GM18870 (cell line): ENCODE data around the gene ATF3.

Experiments used
- ATAC-seq: cut with Tn5 transposase; IDR thresholded peaks from one replicate; pipeline ENCODE4 v1.9.1; 2021; ENCODE audit warnings: moderate library complexity; ENCODE audit not compliant: unreplicated experiment

Gene ATF3, protein sequence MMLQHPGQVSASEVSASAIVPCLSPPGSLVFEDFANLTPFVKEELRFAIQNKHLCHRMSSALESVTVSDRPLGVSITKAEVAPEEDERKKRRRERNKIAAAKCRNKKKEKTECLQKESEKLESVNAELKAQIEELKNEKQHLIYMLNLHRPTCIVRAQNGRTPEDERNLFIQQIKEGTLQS

DNA sequence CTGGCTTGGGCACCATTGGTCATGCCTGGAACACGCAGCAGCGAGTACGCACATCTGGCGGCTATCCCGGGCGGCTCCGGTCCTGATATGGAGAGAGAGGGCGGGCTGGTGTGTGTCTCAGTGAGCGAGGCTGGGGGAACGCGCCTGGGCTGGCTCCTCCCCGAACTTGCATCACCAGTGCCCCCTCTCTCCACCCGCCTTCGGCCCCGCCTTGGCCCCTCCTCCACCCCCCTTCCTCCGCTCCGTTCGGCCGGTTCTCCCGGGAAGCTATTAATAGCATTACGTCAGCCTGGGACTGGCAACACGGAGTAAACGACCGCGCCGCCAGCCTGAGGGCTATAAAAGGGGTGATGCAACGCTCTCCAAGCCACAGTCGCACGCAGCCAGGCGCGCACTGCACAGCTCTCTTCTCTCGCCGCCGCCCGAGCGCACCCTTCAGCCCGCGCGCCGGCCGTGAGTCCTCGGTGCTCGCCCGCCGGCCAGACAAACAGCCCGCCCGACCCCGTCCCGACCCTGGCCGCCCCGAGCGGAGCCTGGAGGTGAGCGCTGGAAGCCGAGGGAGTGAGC lies at the start of gene ATF3:
Gene ATF3, plus strand, starts transcription at position 370 of the 567 bp plus-strand sequence. CDS start 6,261 bp downstream, outside the sequence.
- peak; percentile 67 for ATAC-seq

DNA sequence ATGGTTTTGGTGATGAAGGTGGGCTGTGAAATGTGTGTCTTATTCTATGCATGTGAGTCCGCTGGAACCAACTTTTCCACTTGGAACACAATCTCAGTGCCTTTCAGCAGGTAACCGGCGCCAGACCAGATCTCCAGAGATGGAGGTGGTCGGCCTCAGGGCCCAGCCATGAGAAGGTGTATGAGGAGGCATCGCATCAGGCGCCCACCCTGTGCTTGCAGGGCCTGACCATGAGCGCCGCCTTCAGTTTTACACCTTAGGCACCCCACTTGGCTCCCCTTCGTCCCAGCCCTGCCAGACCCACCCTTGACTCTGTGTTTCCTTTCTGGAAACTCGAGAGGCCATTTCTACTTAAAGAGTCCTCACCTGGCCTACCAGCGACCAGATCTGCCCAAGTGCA lies 48.6 kb upstream of the ATF3 start:
- no peak for ATAC-seq

DNA sequence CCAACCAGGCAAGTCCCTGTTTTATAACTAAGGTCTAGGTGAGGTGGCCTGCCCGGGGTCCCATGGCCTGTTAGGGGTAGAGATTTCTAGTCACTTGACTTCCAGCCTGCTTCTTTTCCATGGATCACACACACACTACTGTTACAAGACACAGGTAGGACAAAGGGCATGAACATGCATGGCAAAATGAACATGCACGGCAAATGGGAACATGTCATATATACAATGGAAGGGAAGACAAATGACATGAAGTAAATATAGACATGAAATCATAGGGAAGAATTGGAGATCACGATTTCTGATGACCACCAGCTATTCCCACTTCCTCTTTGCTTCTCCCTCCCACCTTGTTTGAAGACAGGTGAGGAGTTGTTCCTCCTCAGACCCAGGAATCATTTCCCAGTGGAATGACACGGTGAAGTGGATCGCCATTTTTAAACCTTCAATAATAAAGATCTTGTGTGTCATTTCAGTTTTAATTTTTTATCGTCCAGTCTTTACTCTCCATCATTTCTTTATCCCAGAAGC lies 47.6 kb upstream of the ATF3 start:
- ATAC-seq, result no peak

DNA sequence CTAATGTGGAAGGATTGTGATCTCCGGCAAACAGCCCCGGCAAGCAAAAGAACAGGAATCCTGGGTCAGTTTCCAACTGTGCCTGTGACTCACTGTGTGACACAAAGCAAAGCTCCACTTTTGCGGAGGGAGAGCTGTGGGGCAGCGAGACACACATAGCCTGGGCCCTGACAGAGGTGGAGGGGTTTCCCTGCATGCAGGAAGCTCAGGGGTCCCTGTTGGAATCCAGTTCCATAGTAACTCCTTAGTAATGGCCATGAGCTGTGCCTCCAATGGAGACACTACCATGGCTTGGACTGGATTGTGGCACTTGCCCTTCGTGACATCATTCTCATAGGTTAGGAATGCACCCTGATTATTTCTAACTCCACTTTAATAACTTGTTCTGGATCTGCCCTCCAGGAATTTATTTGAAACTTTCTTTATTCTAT lies 47.0 kb upstream of the ATF3 start:
- no peak for ATAC-seq

DNA sequence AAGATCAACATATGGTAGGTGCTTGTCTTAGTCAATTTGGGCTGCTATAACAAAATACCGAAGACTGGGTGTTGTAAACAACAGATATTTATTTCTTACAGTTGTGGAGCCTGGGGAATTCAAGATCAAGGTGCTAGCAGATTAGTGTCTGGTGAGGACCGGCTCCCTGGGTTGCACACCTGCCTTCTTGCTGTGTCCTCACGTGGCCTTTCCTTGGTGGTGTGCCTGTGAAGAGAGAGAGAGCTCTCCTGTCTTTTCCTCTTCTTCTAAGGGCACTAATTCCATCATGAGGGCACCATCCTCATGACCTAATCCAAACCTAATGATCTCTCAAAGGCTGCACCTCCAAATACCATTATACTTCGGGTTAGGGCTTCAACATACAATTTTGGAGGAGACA lies 45.8 kb upstream of the ATF3 start:
- no peak for ATAC-seq

DNA sequence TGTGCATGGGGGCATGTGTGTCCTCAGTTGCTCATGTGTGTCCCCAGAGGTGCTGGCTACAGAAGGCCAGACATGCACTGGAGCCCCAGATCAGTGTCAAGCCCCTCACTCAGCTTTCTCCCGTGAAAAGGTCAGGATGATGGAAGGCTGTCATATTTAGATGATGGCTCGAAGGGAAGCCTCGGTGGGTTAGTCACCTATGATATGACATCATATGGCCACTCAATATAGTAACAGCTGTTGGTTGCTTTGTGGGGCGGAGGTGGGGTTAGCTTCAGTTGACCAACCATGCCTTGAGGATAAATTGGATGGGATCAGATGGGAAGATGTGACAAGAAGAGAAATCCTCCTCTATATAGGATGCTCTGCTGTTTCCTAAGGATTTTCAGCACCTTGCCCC lies 43.5 kb upstream of the ATF3 start:
- no peak for ATAC-seq

DNA sequence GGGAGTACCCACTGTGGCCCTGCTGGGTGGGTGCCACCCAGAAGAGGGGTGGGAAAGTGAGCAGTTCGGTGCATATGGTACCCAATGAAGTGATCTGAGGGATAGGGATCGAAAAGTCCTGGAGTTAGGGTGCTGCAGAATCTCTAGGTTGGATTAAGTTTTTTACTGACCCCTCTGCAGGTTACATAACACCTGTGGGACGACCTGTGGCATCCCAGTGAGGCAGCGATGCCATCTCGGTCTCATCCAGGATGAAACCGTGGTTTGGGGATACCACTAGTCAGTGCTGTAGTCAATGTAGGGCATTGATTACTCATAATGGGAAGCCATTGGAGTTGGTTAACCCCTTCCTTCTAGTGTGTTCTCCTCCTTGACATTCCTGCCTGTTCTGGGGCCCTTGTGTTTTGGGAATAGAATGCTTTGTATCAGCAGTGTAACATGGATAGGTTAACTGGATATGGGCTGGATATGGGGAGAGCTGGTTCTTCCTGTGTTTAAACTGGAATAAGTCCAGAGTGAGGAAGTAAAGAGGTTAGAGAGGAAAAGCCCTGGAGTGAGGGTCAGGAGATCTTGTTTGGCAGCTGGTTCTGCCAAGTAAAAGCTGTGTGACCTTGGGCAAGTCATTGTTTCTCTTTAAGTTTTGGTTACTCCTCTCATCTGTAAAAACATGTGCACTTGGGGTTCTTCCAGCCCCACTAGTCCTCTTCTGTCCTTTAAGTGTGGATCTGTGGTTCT lies 42.8 kb upstream of the ATF3 start:
- ATAC-seq, result no peak

DNA sequence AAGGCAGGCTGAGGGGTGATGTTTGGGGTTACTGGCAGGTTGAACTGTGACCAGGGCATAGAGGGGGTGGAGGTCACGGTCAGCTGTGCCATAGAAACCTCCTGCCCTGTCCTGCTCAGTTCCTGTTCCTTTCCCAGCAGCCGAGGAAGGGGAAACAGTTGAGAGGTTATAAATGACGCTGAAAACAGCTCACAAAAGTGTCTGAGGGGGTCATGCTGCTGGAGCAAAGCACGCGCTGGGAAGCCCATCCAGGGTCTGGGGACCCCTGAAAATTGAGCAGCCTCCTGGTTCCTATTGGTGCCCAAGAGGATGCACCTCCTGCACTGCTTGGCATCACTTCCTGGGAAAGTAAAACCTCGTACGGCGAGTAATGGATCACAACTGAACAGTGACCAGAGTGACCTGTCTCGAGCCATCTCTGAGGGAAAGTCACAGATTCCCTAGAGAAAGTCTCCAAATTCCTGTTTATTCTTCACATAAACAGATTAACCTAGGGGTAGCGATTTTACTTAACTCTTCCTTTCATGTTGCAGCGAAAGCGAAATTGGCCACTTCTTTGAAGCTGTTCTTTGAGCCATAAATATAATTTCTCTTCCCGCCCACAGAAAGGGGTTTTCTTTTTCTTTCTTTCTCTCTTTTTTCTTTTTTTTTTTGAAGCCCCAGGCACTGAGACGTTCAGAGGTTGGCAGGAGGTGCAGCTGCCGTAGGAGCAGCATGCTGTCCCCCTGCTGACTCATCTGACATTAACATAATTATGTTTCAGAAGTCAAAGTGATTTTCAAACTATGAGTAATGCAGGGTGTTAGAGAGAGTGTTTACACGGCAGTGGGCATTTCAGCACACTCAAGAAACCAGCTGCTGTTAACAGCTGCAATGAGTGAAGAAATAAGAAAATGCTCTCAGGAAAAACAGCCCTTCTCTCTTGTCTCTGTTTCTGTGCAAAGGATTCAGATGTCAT lies 41.8 kb upstream of the ATF3 start:
- ATAC-seq, result peak; percentile 98

DNA sequence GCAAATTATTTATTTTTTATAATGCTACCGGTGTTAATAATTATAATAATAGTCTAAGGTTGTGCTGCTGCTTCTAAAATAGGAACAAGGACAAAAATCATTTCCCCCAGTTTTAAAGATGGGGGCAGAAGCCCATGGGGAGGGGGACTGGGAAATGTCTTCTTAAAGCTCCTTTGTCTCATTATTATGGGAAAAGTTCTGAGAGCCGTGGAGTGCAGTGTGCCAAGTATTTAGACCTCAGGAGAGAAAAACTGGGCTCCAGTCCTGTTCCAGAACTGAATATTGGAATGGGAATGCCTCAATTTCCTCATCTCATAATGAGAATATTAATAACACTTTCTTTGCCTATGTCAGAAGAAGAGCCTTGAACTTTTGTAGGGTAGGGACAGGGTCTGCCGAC lies 40.9 kb upstream of the ATF3 start:
- no peak for ATAC-seq

DNA sequence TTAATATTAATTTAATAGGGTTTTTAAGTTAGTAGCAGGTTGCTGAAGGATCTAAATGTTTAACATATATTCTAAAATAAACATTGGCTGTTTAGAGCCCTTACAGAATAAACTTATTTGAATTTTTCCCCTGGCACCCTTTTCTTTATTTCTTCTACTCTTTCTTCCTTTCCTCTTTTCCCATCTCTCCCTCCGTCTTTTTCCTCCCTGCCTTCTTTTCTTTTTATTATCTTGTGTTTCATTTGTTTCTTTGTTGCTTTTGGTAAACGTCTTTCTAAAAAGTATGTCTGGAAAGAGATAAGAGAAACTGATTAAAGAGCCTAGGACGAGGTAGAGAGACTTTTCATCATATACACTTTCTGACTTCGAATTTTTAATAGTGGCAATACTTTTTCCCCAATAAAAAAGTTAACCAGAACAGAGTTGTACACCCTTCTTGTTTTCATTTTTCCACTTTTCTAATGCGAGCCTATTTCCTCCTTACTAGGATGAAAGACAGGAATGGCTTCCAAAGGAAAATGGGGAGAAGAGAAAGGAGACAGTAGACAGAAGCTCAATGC lies 39.5 kb upstream of the ATF3 start:
- no peak for ATAC-seq

DNA sequence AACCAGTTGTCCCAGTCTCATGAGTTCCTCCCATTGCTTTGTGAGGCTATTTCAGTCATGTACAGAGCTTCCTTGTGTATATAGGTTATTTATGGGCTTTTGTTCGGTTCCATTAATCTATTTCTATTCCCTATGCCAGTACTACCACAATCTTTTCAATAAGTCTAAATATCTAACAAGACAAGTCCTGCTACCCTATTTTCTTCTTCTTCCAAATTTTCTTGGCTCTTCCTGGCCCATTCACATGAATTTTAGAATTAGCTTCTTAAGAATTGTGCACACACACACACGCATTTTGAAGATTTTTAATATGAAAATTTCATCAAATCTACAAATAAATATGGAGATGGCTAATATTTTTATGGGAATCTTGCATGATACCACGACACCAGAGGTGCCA lies 33.8 kb upstream of the ATF3 start:
- ATAC-seq, result no peak

DNA sequence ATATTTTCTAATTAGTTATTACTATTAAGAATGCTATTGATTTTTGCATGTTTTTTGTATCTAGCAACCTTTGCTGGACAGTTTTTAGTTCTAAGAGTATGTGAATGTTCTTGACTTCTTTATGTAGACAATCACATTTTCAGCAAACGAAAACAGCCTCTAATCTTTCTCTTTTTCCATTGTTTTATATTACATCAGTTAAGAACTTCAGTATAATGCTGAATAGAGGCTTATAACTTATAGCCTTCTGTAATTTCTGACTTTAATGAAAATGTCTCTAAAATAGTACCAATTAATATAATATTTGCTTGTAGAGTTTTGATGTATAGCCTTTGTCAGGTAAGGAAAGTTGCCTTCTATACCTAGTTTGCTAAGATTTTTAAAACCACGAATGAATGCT lies 33.2 kb upstream of the ATF3 start:
- no peak for ATAC-seq

DNA sequence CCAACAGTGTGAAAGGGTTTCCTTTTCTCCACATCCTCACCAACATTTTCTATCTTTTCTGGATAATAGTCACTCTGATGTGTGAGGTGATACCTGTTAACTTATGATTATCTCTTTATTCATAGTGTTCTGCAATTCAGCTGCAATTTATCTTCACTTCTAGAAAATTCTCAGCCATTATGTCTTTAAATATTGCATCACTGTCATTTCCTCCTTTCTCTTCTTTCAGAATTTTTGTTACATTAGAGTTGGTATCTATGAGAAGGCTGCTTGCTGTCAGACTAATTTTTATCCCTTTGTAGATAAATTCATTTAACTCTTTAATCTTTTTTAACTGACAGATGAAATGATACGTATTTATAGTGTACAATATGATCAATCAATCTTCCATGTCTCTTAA lies 30.5 kb upstream of the ATF3 start:
- no peak for ATAC-seq

DNA sequence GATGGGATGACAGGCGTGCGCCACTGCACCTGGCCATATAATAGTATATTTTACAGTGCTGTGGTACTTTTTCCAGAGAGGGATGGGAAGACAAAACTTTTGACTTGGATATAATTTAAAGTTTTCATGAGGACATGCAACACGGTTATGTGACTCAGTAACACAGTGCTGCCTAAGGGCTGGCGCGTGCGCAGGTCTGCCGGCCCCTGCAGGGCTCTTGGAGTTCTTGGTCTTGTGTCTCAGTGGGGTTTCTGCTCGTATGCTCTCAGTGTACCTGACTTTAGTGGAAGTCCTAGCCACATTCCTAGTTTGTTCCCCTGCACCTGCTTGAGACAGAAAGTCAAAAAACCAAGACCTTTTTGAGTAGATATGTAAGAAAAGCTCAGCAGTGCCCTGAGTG lies 27.5 kb upstream of the ATF3 start:
- no peak for ATAC-seq

DNA sequence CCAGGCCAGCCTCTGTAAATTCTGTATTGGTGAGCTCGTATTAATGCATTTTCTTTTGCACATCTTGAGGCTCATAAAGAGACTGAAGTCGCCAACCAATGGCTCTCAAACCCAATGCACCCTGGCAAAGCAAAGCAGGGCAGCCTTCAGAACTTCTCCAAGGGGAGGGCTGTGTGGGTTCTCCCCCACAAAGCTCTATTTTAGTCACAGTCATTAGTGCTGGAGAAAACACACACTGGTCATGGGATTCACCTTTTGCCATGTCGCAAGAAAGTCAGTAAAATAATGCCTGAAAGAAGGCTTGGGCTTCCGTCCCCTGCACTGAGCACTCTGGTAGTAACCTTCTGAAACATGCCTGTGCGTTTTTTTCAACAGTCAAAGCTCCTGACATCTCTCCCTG lies 26.3 kb upstream of the ATF3 start:
- ATAC-seq, result no peak

DNA sequence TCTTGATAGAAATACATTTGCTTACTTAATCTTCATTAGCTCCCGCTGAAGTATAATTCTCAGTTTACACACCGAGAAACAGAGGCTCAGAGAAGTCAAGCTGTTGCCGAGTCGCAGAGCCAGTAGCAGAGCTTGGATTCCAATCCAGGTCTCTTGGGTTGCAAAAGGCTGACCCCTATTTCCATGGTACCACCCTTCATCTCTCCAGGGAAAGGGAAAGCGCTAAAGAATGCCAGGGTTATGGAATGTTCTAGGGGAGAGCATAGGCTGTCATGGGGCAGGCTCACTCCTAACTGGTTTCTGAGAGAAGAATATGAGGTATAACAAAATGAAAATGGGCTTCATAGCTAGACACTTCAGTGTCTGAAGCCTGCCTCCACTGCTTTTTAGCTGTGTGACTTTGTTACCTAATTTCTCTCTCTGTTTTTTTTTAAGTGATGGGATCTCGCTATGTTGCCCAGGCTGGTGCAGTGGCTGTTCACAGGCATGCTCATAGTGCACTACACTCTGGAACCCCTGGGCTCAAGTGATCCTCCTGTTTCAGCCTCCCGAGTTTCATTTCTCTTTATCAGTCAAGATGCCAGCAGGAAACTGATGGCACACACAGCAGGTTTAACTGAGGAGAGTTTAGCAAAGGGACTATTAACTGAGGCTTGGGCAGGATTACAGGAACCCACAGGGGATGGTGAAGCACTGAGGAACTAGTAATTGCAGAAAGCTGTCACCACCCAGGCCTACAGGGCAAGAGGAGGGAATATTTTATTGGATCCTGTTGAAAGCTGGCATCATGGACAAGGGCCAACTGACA lies 25.5 kb upstream of the ATF3 start:
- no peak for ATAC-seq

DNA sequence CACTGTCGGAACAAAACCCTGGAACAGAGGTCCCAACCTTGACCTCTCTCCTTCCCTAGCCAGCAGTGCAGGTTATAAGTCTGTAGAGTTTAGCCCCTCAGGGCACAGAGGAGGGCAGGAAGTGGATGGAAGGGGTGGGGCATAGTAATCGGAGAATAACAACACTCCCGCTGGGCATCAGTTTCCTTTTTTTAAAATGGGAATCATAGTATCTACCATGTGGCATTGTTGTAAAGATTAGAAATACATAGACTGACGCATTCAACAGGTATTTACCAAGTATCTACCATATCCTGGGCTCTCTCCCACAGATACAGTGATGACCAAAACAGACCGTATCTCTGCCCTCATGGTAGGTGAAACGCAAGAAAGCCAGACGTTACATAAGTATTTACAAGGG lies 24.9 kb upstream of the ATF3 start:
- ATAC-seq, result no peak

DNA sequence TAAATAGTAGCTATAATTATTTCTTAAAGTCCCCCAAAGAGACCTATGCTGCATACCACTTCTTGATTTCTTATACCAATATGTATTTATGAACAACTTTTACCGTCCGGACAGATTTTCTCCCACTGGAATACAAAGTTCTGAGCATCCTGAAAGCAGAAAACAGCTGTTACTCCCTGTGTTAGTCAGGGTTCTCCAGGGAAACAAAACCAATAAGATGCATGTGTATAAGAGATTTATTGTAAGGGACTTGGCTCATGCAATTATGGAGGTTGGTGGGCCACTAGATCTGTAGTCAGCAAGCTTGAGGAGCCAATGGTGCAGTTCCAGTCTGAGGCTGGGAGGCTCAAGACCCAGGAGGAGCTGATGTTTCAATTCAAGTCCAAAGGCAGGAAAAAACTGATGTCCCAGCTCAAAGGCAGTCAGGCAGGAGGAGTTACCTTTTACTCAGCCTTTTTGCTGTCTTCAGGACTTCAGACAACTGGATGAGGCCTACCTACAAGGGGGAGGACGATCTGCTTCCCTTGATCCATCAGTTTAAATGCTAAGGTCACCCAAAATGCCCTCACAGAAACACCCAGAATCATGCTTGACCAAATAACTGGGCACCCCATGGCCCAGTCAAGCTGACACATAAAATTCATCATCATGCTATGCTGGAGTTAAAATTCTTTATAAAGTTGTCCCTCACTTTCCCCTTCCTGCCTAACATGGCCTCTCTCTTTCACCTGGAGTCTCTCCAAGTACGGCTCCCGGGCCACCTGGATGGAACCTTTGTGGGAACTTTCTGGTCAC lies 24.3 kb upstream of the ATF3 start:
- no peak for ATAC-seq

DNA sequence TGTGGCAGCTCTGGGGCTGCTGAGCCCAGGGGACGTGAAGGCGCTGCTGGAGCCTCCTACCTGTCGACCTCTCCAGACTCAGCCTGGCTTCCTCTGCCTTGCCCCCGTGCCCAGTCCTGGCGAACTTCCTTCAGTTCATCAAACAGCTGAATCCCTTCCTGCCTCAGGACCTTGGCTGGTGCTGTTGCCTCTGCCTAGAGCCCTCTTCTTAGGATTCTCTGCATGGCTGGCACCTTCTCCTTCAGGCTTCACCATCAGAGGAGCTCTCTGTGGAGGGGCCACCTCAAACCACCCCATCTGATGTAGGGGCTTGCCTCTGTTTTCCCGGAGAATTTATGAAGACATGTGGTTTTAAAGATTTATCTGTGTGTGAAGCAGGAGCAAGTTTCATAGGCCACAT lies 23.4 kb upstream of the ATF3 start:
- no peak for ATAC-seq
